OCI-LY7 (cell line): ENCODE data around the gene DGKD. TPM values are rescaled to one million over a fixed set of nuclear protein-coding genes. Genes with fewer than 3 reads are reported as not detected.

Experiments used
- BruUV-seq: library from RNA; stranded (reverse); fragments of 400-500 nt; replicated peaks from 2 replicates; lab custom pipeline; 2021; lab: Mats Ljungman, UMichigan
- CTCF ChIA-PET: fragments of 300-600 bp; sonication (Branson Sonifier 250); formaldehyde crosslinking; loops from one replicate; lab custom pipeline; 2022; ENCODE audit warnings: antibody characterized with exemption; ENCODE audit not compliant: unreplicated experiment; lab: Charles Lee
- POLR2A ChIA-PET: fragments of 300-600 bp; sonication (Branson Sonifier 250); formaldehyde crosslinking; loops from one replicate; lab custom pipeline; 2022; ENCODE audit warnings: antibody characterized with exemption; lab: Charles Lee
- DNase-seq: peaks from one replicate; pipeline ENCODE4 v3.0.0-alpha.2; 2015; ENCODE audit warnings: low spot score
- H2AFZ ChIP-seq: fragments of 200-600 bp; sonication (generic), shearing (Covaris generic); 2 replicates; pipeline ENCODE4 v1.6.1; 2014; ENCODE audit warnings: mild to moderate bottlenecking, antibody characterized with exemption, low read length, moderate library complexity
- H3K27ac ChIP-seq: fragments of 200-600 bp; sonication (generic); 2 replicates; pipeline ENCODE4 v1.5.1; 2014; ENCODE audit warnings: mixed run types, low read depth, mild to moderate bottlenecking, moderate library complexity, low read length, inconsistent platforms; ENCODE audit not compliant: poor library complexity, severe bottlenecking
- H3K36me3 ChIP-seq: fragments of 200-600 bp; sonication (generic); 2 replicates; pipeline ENCODE4 v1.6.1; 2014; ENCODE audit warnings: mild to moderate bottlenecking, antibody characterized with exemption, low read length, moderate library complexity, mixed read lengths; ENCODE audit not compliant: insufficient read depth
- H3K4me1 ChIP-seq: fragments of 200-600 bp; sonication (generic); 2 replicates; pipeline ENCODE4 v1.5.1; 2014; ENCODE audit warnings: mild to moderate bottlenecking, low read length; ENCODE audit not compliant: insufficient read depth, poor library complexity, severe bottlenecking
- H3K4me2 ChIP-seq: fragments of 200-600 bp; sonication (generic); 2 replicates; pipeline ENCODE4 v1.6.1; 2014; ENCODE audit warnings: mild to moderate bottlenecking, low read length
- H3K4me3 ChIP-seq: fragments of 200-600 bp; sonication (generic); 2 replicates; pipeline ENCODE4 v1.5.1; 2014; ENCODE audit warnings: mild to moderate bottlenecking, low read depth, low read length; ENCODE audit not compliant: poor library complexity, severe bottlenecking
- H3K79me2 ChIP-seq: fragments of 200-600 bp; sonication (generic); 2 replicates; pipeline ENCODE4 v1.6.1; 2016; ENCODE audit warnings: low read depth, mild to moderate bottlenecking, low read length, moderate library complexity, mixed read lengths; ENCODE audit not compliant: insufficient read depth
- H3K9me2 ChIP-seq: fragments of 200-600 bp; sonication (generic); 2 replicates; pipeline ENCODE4 v1.6.1; 2016; ENCODE audit warnings: mild to moderate bottlenecking, low read length, mixed read lengths; ENCODE audit not compliant: insufficient read depth
- H3K9me3 ChIP-seq: fragments of 200-600 bp; sonication (generic); 2 replicates; pipeline ENCODE4 v1.6.1; 2014; ENCODE audit warnings: mild to moderate bottlenecking, mixed run types, low read length, mixed read lengths
- H4K20me1 ChIP-seq: fragments of 200-600 bp; sonication (generic); 2 replicates; pipeline ENCODE4 v1.6.1; 2014; ENCODE audit warnings: mild to moderate bottlenecking, antibody characterized with exemption, low read length, moderate library complexity, mixed read lengths; ENCODE audit not compliant: insufficient read depth
- EZH2phosphoT487 ChIP-seq: fragments of 200-600 bp; sonication (generic); IDR thresholded peaks from 2 replicates; pipeline ENCODE4 v1.6.1; 2018; ENCODE audit warnings: low read depth, borderline replicate concordance, mild to moderate bottlenecking, mixed run types, antibody characterized with exemption, low read length, moderate library complexity, mixed read lengths
- intact Hi-C: fragments of 100-400 bp; cut with micrococcal nuclease; formaldehyde crosslinking; loops from one replicate; pipeline ENCODE4 v1.10.0; 2022; ENCODE audit not compliant: unreplicated experiment
- total RNA-seq, 2 experiments: library from RNA; depleted of rRNA in 1 of 2; stranded (reverse); fragments of >200 nt in 1 of 2; shearing (Covaris generic) in 1 of 2; gene quantifications; 2 replicates each; pipeline ENCODE4 v1.2.3, GENCODE V29; 2014 to 2022
- TF ChIP-seq, protein P1 (sequence below): fragments of 200-600 bp; sonication (generic); conservative IDR thresholded peaks from 2 replicates; pipeline ENCODE4 v1.5.1; 2014; ENCODE audit warnings: mild to moderate bottlenecking, antibody characterized with exemption, low read length, moderate library complexity, mixed read lengths

The DGKD gene
- total RNA-seq, 2 experiments from 2014 or later: 62.9 to 271 TPM

DNA sequence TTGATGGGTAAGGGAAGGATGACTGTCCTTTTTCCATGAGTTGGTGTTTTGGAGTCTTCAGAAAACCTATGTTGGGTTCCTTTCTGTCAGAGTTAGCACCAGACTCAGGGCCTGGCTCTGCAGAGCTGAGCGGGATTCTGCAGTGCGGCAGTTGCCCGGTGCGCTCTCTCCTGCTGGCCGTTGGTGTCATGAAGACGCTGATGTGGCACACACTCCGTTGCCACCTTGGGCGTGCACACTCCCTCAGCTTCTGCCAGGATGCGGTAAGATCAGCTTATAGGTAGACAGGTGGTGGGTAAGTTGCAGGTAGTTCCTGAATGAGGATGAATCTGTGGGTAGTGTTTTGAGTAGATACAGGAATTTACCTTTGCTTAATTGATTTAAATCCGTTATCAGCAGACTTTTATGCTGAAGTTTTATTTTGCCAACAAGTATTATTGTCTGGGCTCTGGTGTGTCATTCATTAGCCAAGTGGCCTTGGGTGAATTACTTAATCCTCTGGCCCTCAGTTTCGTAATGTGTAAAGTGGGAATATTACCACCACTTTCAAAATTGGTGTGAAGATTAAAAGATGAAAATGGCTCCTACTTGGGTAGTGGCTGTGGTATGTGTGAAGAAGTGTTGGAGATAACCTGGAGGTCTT is 26.8 kb downstream of the DGKD start:
- DNase-seq: no peak
- ChIA-PET POLR2A (interaction anchor here (1.0 kb wide), 1 partner anchor 23 kb away, joined by 6 read pairs; no protein-coding TSS in a partner anchor), CTCF (interaction anchor here (0.6 kb wide), 1 partner anchor 56 kb away, joined by 3 read pairs; no protein-coding TSS in a partner anchor)
- H3K4me3 ChIP-seq: no peak overlapping the region
- H3K36me3 ChIP-seq: peaks cover 15% of the 10 kb centered on the region
- no peaks in the 10 kb centered on the region for H3K9me3 ChIP-seq
- H3K27ac ChIP-seq: peak overlapping the region; percentile 52
- intact Hi-C loops: loop anchor here (5.0 kb wide), 1 partner anchor 34 kb away; no protein-coding TSS in a partner anchor
- H2AFZ ChIP-seq: no peak overlapping the region
- H3K79me2 ChIP-seq: peaks cover 84% of the 10 kb centered on the region
- BruUV-seq: no TSS peak
- H4K20me1 ChIP-seq: no peaks in the 10 kb centered on the region; the same call in 1 of the 2 replicates
- no peak for TF ChIP-seq EZH2phosphoT487
- TF ChIP-seq, protein P1, sequence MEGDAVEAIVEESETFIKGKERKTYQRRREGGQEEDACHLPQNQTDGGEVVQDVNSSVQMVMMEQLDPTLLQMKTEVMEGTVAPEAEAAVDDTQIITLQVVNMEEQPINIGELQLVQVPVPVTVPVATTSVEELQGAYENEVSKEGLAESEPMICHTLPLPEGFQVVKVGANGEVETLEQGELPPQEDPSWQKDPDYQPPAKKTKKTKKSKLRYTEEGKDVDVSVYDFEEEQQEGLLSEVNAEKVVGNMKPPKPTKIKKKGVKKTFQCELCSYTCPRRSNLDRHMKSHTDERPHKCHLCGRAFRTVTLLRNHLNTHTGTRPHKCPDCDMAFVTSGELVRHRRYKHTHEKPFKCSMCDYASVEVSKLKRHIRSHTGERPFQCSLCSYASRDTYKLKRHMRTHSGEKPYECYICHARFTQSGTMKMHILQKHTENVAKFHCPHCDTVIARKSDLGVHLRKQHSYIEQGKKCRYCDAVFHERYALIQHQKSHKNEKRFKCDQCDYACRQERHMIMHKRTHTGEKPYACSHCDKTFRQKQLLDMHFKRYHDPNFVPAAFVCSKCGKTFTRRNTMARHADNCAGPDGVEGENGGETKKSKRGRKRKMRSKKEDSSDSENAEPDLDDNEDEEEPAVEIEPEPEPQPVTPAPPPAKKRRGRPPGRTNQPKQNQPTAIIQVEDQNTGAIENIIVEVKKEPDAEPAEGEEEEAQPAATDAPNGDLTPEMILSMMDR: no peak
- 0 out of 2 replicates have a peak overlapping the region, but pooled peaks have one; percentile 2 for H3K4me2 ChIP-seq
- no peaks in the 10 kb centered on the region for H3K9me2 ChIP-seq
- peaks cover 86% of the 10 kb centered on the region for H3K4me1 ChIP-seq

DNA sequence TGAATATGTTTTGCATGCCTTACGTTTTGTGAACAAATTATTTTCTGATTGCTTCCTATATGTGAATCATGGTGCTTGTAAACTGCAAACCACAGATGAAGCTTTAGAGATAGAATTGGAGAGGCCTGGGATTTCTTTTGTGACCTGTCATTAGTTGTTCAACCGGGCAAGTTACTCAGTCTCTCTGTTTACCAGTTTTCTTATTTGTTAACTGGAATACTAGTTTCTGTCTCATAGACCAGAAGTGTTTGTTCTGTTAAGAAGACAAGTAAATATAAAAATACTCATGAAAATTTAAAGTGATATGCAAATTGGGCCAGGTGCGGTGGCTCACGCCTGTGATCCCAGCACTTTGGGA is 27.3 kb downstream of the DGKD start:
- Histone ChIP-seq H4K20me1 (no peaks in the 10 kb centered on the region; the same call in 1 of the 2 replicates), H3K4me1 (peaks cover 86% of the 10 kb centered on the region), H2AFZ (no peak overlapping the region), H3K79me2 (peaks cover 85% of the 10 kb centered on the region), H3K36me3 (peaks cover 14% of the 10 kb centered on the region), H3K4me2 (0 out of 2 replicates have a peak overlapping the region, but pooled peaks have one; percentile 2), H3K9me2 (no peaks in the 10 kb centered on the region), H3K9me3 (no peaks in the 10 kb centered on the region), H3K4me3 (no peak overlapping the region), H3K27ac (no peak overlapping the region)
- CTCF ChIA-PET: no interaction called here
- DNase-seq: no peak
- intact Hi-C loops: loop anchor here (5.0 kb wide), 1 partner anchor 34 kb away; no protein-coding TSS in a partner anchor
- BruUV-seq: no TSS peak
- POLR2A ChIA-PET: interaction anchor here (0.6 to 2.5 kb wide), 4 partner anchors 16 to 263 kb away, joined by 3 to 11 read pairs (median 4); no protein-coding TSS in a partner anchor
- TF ChIP-seq, protein P1: no peak
- no peak for TF ChIP-seq EZH2phosphoT487
